HepG2 (cell line): ENCODE results near the gene PSRC1. TPM values are rescaled to one million over a fixed set of nuclear protein-coding genes. Genes with fewer than 3 reads are reported as not detected.

Experiments used
- ATAC-seq: fragments of 200-7000 bp; cut with Tn5 transposase; 3 replicates; pipeline ENCODE4 v1.9.1; 2020; ENCODE audit warnings: mild to moderate bottlenecking, moderate library complexity
- BruUV-seq: library from RNA; stranded (reverse); fragments of 400-500 nt; replicated peaks from 2 replicates; lab custom pipeline; 2021; lab: Mats Ljungman, UMichigan
- CTCF ChIA-PET: fragments of 300-600 bp; formaldehyde crosslinking; extraction: SDS; loops from one replicate; lab custom pipeline; 2021; ENCODE audit warnings: low total read pairs, inconsistent platforms, low intra/inter-chr PET ratio; lab: Yijun Ruan, JAX
- POLR2A ChIA-PET: fragments of 350-600 bp; sonication (Branson Sonifier 250); formaldehyde crosslinking; loops from one replicate; lab custom pipeline; 2020; ENCODE audit warnings: antibody characterized with exemption, inconsistent platforms; lab: Yijun Ruan, JAX
- DNase-seq: peaks from one replicate; pipeline ENCODE4 v3.0.0-alpha.2; 2015; ENCODE audit warnings: low spot score
- FAIRE-seq: peaks from 3 replicates; lab custom pipeline; 2011; peaks lifted over from hg19 to GRCh38; lab: Jason Lieb, UNC
- H2AFZ ChIP-seq: one replicate; pipeline ENCODE4 v1.6.1; 2011; ENCODE audit warnings: low read length, inconsistent platforms
- H3K27ac ChIP-seq: fragments of 300-600 bp; 3 replicates; pipeline ENCODE4 v1.8.0; 2011; ENCODE audit warnings: mixed run types, mild to moderate bottlenecking, mixed read lengths, low read length, inconsistent platforms; ENCODE audit not compliant: insufficient read depth; ENCODE audit errors: extremely low read length
- H3K27me3 ChIP-seq, 2 experiments: fragments of 200-600 bp in 1 of 2; 2 replicates in 1 of 2; 3 replicates in 1 of 2; pipeline versions ENCODE4 v1.6.0 to v1.8.0; 2011; ENCODE audit warnings: low read length in 2 of 2, mild to moderate bottlenecking in 2 of 2, moderate library complexity in 2 of 2, inconsistent platforms in 1 of 2; ENCODE audit not compliant: insufficient read depth in 2 of 2, control insufficient read depth in 1 of 2
- H3K36me3 ChIP-seq, 2 experiments: fragments of 200-600 bp in 1 of 2; replicated peaks in 1 of 2; 2 replicates in 1 of 2; 3 replicates in 1 of 2; pipeline versions ENCODE4 v1.5.1 to v1.8.0; 2011; ENCODE audit warnings: low read length in 2 of 2, inconsistent platforms in 1 of 2; ENCODE audit not compliant: insufficient read depth in 2 of 2, control insufficient read depth in 1 of 2
- H3K4me1 ChIP-seq: 2 replicates; pipeline ENCODE4 v1.5.1; 2012; ENCODE audit warnings: low read length, inconsistent platforms; ENCODE audit not compliant: insufficient read depth
- H3K4me2 ChIP-seq: 2 replicates; pipeline ENCODE4 v1.6.0; 2011; ENCODE audit warnings: low read depth, low read length, inconsistent platforms
- H3K4me3 ChIP-seq, 3 experiments: fragments of 200-600 bp in 1 of 3; sonication (generic), shearing (Covaris generic) in 1 of 3; replicated peaks in 1 of 3; 2 replicates each; pipeline ENCODE4 v1.5.1; 2011 to 2016; ENCODE audit warnings: low read length in 3 of 3, inconsistent platforms in 2 of 3, low read depth in 2 of 3, mild to moderate bottlenecking in 2 of 3, control low read depth in 1 of 3, mixed read lengths in 1 of 3; ENCODE audit not compliant: insufficient read depth in 1 of 3
- H3K79me2 ChIP-seq: one replicate; pipeline ENCODE4 v1.6.1; 2011; ENCODE audit warnings: low read length, inconsistent platforms; ENCODE audit not compliant: insufficient read depth
- H3K9ac ChIP-seq: 2 replicates; pipeline ENCODE4 v1.6.0; 2011; ENCODE audit warnings: mild to moderate bottlenecking, low read depth, low read length, inconsistent platforms; ENCODE audit not compliant: insufficient read depth
- H3K9me3 ChIP-seq: 2 replicates; pipeline ENCODE4 v1.5.1; 2012; ENCODE audit warnings: mild to moderate bottlenecking, low read length
- H4K20me1 ChIP-seq: 2 replicates; pipeline ENCODE4 v1.6.0; 2011; ENCODE audit warnings: inconsistent platforms, mild to moderate bottlenecking, low read length, moderate library complexity; ENCODE audit not compliant: insufficient read depth
- ARID4A ChIP-seq: sonication (generic); formaldehyde crosslinking; IDR thresholded peaks from 2 replicates; pipeline ENCODE4 v1.5.0; 2020; ENCODE audit warnings: mild to moderate bottlenecking, missing genetic modification reagents, borderline replicate concordance
- EHMT2 ChIP-seq: fragments of 200-600 bp; sonication (generic); IDR thresholded peaks from 2 replicates; pipeline ENCODE4 v1.7.0; 2017; ENCODE audit warnings: antibody characterized with exemption, low read depth, low read length, borderline replicate concordance
- MBNL3 ChIP-seq: fragments of 250-450 bp; sonication (Bioruptor Pico); conservative IDR thresholded peaks from 2 replicates; pipeline ENCODE4 v1.8.0; 2022; ENCODE audit warnings: mild to moderate bottlenecking, inconsistent platforms
- SAP130 ChIP-seq: IDR thresholded peaks from 2 replicates; pipeline ENCODE4 v1.6.1; 2016; ENCODE audit warnings: low read depth
- ZBTB25 ChIP-seq: IDR thresholded peaks from 2 replicates; pipeline ENCODE4 v1.6.1; 2018; ENCODE audit warnings: missing genetic modification reagents
- WGBS: methylation state at CpG from one replicate; pipeline ENCODE4 v1.1.6; 2017; ENCODE audit warnings: low lambda C conversion rate; 5-methylcytosine and 5-hydroxymethylcytosine counted together
- in situ Hi-C: cut with HindIII; loops from 2 replicates; pipeline ENCODE4 v1.10.0; 2017; ENCODE audit warnings: low pct_unique_long_range_greater_than_20kb; ENCODE audit not compliant: extremely low pct_ligation_motif_present
- intact Hi-C: fragments of 100-400 bp; cut with micrococcal nuclease; formaldehyde crosslinking; loops from one replicate; pipeline ENCODE4 v1.10.0; 2022; ENCODE audit not compliant: unreplicated experiment
- polyA plus RNA-seq, 8 experiments: library from polyadenylated mRNA; depleted of rRNA in 3 of 8; stranded (reverse) in 7 of 8; unstranded in 1 of 8; fragments of >200 nt; fragmentation: Illumina TruSeq in 4 of 8; extraction: Trizol in 4 of 8; gene quantifications; 2 replicates each; pipeline versions ENCODE4 v1.2.1 to v1.2.3, GENCODE V29; 2011 to 2016; ENCODE audit warnings: low read depth in 4 of 8, missing spikeins in 1 of 8, mixed read lengths in 1 of 8; ENCODE audit not compliant: insufficient read depth in 1 of 8
- total RNA-seq, 5 experiments: library from RNA; depleted of rRNA; stranded (reverse); fragments of >200 nt; fragmentation: Illumina TruSeq; extraction: Trizol; gene quantifications; 2 replicates each; pipeline ENCODE4 v1.2.3, GENCODE V29; 2016; ENCODE audit warnings: low read depth in 1 of 5
- TF ChIP-seq, protein P1 (sequence below): sonication (generic); formaldehyde crosslinking; IDR thresholded peaks from 2 replicates; pipeline ENCODE4 v1.5.0; 2020; ENCODE audit warnings: mild to moderate bottlenecking, missing genetic modification reagents, borderline replicate concordance

PSRC1 gene
- total and polyA plus RNA-seq, 2 of the 13 experiments (the other 11 are each of a cell fraction or from before 2014, with no cell fraction given): 28.6 to 30.3 TPM

- Histone ChIP-seq H3K4me2 (no peak overlapping the region), H3K36me3 (peaks cover 0 to 10% of the 10 kb centered on the region in 2 experiments; a peak in 1 of 5 replicates), H4K20me1 (no peaks in the 10 kb centered on the region), H3K9ac (no peak overlapping the region), H3K27me3 (no peaks in the 10 kb centered on the region), H3K9me3 (no peaks in the 10 kb centered on the region), H3K4me3 (no peak overlapping the region), H3K27ac (no peak overlapping the region), H2AFZ (no peak overlapping the region), H3K79me2 (no peaks in the 10 kb centered on the region), H3K4me1 (peaks cover 34% of the 10 kb centered on the region)
- in situ Hi-C loops (no loop called here), intact Hi-C loops (no loop called here)
- WGBS: 96% methylated on average over 15 of the region's 15 CpGs
- ChIA-PET POLR2A (no interaction called here), CTCF (no interaction called here)
- DNase-seq: no peak
- no peak for ATAC-seq
- FAIRE-seq: no peak
- TF ChIP-seq SAP130 (no peak), MBNL3 (CRISPR knock-in tag) (no peak), ARID4A (CRISPR knock-in tag) (no peak), EHMT2 (no peak), ZBTB25 (CRISPR knock-in tag) (no peak)
- TF ChIP-seq, protein P1, sequence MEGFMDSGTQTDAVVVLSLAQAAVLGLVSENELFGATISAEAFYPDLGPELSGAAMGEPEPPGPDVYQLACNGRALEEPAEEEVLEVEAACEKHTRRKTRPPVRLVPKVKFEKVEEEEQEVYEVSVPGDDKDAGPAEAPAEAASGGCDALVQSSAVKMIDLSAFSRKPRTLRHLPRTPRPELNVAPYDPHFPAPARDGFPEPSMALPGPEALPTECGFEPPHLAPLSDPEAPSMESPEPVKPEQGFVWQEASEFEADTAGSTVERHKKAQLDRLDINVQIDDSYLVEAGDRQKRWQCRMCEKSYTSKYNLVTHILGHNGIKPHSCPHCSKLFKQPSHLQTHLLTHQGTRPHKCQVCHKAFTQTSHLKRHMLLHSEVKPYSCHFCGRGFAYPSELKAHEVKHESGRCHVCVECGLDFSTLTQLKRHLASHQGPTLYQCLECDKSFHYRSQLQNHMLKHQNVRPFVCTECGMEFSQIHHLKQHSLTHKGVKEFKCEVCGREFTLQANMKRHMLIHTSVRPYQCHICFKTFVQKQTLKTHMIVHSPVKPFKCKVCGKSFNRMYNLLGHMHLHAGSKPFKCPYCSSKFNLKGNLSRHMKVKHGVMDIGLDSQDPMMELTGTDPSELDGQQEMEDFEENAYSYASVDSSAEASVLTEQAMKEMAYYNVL (CRISPR knock-in tag): no peak
- BruUV-seq: no TSS peak
These were observed 25.1 kb downstream of the PSRC1 start for GRCh38 chr1:109257682-109258421.
